ENCODE measurements around the gene ETFA. TPM values are rescaled to one million over a fixed set of nuclear protein-coding genes. Genes with fewer than 3 reads are reported as not detected.

ETFA gene
- polyA plus RNA-seq, 3 donors, result 167 to 177 (median 173) TPM

DNA sequence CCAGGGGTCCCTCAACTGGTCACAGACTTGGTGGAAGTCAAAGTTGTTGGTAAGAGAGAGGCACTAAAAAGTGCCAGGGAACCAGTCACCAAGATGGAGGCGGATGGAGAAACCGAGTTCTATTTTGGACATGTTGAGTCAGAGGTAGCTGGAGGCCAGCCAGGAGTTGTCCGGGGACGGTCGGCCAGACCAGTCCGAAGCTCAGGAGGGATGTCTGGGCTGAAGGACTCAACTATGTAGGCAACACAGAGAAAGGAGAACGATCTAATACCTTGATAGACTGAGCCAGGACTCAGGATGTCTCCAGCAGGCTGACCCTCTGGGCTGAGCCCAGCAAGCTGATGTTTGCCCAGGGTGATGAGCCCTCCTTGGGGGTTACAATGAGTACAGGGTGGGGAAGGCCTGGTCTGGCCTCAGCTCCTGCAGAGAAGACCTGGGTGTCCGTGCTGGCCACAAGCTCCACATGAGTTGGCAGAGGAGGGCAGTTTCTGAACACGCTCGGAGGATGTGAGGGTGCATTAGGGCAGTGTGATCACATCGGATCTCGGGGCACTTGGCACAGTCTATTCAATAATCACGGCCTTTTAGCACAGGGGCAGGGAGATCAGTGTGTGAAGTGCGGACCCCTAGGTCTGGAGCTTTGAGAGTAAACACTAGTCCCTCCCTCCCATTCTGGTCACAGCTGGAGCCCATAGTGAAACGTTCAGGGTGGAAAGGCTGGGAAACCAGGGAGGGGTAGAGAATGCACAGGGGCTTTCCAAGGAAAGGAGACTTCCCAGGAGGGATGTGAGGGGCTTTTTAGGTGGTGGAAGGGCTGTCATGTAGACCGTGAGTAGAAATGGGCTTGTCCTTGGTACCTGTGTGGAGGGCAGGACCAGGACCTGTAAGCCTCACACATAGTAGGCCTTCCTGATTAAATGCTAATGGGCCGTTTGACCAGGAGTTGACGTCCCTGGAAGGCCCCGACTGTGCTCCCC lies 111.9 kb downstream of the ETFA start:
- DNase-seq (ENCODE audit: low read depth in 3 of 3, low spot score in 2 of 3), result no peak

DNA sequence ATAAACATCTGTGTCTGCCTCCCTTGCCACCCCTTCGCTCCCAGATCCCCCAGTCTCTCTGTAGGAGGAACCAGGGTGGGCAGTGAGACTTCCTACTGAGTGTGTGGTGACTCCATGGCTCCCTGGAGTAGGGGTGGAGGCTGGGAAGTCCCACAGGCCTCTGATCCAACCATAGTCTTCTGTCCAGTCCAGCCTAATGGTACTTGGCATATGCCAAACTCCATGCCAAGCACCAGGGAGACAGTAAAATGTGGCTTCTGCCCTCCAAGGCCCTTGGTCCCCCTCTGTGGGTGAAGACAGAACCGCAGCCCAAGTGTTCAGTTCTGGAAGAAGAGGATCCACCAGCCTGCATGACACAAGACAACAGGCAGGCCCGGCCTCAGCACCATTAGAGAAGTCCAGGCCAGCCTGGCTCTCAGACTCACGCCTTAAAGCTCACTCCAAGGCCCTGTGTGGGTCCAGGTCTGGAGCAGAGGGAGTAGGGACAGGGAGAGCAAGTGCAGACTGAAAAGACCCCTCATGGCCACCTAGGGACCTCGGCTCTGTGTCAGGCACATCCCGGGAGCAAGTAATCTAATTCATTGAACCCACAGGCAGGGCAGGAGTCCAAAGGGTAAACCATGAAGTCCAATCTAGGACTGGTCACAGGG lies 112.7 kb downstream of the ETFA start:
- no peak for DNase-seq (ENCODE audit: low read depth in 3 of 3, low spot score in 2 of 3)

DNA sequence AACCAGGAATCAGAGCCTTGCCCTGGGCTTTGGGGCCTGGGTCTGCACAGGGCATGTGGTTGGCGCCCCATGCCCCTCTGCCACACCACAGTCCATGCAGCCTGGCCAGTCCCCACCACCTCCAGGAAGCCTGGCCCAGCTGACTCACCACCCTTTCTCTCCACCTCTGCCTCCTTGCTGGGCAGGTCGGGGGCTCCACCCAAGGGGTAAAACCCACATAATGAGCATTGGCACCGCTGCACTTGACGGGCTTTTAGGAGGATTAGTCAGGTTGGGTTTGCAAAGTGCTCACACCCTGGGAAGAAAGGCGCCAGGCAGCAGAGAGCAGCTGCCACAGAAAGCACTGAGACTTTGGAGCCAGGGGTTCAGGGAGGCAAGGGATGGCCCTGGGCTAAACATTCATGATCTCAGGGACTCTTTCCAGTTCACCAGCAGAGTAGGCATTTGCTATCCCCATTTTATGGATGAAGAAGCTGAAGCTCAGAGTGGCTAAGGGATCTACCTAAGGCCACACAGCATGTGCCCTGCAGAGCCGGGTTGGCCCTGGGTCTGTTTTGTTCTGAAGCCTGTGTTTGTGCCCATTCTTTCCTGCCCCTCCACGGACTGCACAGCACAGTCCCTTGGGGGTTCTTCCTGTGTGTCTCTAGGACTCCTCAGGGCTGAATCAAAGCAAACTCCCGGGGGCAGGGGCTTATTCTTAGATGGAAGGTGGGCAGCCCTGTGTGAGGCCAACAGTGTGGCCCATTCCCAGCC lies 113.4 kb downstream of the ETFA start:
- DNase-seq (ENCODE audit: low read depth in 3 of 3, low spot score in 2 of 3), result no peak

DNA sequence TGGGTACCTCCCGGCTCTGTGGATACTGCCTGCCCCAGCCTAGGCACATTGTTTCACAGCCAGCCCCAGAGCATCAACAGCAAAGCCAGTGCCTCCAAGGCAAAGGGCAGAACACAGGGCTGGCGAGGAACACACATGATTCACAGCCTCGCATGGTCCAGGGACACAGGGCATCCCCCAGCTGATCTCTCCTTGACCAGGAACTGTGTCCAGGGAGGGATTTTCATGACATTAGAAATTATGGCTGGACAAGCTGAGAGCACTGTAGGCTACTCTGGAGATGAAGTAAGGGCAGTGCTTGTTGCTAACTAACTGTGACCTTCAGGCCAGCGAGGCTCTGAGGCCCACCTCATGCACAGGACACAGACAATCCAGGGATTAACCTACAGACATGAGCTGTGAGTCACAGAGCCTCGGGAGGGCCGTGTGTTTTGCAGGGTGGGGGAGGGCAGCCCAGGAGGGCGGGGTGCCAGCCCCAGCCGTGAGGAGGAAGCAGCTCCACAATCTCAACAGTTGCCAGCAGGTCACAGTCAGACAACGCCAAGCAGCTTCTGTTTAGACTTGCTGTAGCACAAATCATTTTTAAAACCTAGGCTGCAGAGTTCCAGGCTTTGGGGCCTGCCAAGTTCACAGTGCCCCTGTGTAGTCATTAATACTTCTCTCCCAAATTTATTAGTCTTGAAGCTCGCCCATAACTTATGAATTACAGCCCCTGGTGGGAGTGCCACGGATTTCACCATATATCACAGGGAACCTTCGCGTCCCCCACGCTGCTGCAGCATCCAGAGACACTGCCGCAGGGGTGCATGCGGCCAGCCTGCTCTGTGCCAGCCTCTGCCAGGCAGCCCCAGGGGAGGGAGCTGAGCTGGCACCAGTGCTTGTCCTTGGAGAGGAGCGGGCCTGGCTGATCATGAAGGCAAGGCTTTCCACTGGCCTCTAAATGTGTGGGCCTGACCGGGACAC lies 114.7 kb downstream of the ETFA start:
- DNase-seq (ENCODE audit: low read depth in 3 of 3, low spot score in 2 of 3), result peak; percentile 47 to 61 (median 60)

DNA sequence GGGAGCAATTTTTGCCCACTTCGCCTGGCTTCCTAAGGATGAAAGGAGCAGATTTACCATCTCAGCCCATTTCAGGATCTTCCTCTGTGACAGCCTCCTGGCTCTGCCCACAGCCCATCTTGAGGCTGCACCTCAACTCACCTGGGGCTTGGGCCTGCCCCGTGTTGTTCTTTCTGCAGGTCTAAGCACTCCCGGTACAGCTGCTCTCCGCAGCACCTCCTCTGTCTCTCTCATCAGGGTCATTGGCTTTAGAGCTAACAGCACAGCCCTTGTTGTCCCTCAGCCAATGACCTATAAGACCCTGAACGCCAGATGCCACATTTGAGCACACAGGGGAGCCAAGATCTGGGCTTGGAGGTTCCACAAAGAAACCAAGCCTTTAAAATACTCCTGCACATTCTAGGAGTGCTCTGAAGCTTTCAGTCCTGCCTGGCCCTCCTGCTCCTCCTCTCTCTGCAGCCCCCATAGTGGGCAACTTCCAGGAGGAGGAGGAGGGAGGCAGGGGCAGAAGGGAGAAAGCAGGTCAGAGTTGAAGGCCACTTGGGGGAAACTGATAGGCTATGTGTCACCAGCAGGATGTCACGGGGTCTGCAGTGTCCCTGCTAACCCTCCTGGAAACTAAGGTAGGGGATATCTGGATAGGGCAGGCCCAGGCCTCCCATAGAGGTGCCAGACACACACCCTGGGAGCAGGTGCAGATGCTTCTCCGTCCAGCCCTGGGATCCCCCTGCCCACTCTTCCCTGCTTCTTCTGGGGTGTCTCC lies 115.6 kb downstream of the ETFA start:
- DNase-seq (ENCODE audit: low read depth in 3 of 3, low spot score in 2 of 3), result no peak

GRCh38 chr15:76193934-76194333 lies 117.3 kb downstream of the ETFA start:
- DNase-seq (ENCODE audit: low read depth in 3 of 3, low spot score in 2 of 3), result no peak

GRCh38 chr15:76192715-76193114 lies 118.6 kb downstream of the ETFA start:
- no peak for DNase-seq (ENCODE audit: low read depth in 3 of 3, low spot score in 2 of 3)

DNA sequence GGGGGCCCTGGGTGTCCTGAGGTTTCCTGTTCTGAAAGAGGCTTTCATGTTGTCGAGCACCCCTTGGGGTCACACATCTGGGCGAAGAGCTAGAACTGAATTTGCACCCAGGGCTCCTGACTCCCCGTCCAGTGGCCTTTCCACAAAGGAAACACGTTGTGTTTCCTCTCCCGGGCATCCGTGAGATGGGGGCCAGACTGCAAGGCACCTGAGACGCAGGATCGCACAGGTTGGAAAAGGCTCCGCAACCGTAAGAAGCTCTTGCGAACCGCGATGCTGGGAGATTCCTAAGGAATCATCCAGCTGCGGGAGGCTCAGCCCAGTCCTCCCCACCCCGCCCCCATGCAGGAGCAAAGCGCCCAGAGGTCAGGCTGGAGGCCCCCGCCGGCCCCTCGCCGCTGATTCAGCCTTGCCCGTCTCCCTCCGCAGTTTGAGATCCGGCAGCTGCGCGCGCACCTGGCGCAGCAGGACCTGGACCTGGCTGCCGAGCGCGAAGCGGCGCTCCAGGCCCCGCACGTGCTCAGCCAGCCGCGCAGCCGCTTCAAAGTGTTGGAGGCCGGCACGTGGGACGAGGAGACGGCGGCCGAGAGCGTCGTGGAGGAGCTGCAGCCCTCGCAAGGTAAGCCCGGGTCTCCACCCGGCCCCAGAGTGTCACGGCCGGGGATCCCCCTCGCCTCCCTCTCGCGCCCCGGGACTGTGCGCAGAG lies 119.6 kb downstream of the ETFA start:
- no peak for DNase-seq (ENCODE audit: low read depth in 3 of 3, low spot score in 2 of 3)

DNA sequence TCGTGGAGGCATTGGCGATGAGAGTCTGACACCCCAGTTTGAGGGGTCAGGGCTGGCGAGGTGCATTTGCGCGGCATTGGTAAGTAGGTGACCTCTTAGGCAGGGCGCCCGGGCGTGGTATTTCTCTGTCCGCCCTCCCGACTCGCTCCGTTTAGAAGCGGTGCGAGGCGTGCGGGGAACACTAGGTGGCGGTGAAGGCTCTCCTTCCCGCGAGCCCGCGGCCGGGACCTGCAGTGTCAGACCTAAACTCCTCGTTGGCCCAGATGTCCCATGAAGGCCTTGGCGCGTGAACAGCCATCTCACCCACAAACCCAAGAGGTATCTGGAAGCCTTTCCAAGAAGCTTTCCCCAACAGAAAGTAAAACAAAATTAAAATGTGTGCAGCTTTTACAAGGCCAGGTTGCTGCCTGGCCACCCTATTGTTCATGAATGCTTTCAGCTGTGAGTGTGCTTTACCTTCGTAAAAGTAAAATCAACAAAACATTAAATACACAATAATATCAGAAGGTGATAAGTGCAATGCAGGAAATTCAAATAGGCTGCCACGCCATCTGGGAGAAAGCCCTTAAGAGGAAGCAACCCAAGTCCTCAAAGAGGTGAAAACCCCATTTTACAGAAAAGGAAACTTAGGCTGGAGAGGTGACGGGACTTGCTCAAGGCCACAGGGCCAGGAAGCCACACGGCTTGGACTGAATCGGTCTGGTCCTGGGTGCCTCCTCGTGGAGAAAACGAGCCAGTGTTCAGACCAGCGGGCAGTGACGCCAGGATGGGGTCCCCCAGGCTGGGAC lies 120.3 kb downstream of the ETFA start:
- no peak for DNase-seq (ENCODE audit: low read depth in 3 of 3, low spot score in 2 of 3)

- no peak for DNase-seq (ENCODE audit: low read depth in 3 of 3, low spot score in 2 of 3)
Observed at GRCh38 chr15:76190070-76190564, 121.2 kb downstream of the ETFA start.

GRCh38 chr15:76189106-76189505 lies 122.2 kb downstream of the ETFA start:
- DNase-seq (ENCODE audit: low read depth in 3 of 3, low spot score in 2 of 3), result no peak

DNA sequence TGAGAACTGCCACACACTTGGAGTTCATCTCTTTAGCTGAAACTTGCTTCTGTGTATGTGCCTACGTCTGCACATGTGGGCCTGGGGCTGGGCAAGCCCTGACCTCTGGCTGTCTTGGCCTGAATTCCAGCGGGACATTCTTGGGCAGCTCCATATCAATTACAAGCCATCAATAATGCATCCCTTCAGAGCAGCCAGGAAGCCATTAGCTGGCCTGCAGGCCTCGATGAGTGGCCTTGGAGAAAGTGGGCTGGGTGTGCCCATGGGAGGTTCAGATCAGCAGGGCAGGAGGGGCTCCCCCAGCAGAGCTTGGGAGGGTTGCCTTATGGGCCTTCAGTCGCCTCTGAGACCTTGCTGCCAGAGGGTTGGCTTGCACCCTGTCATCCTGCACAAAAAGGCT lies 124.1 kb downstream of the ETFA start:
- no peak for DNase-seq (ENCODE audit: low read depth in 3 of 3, low spot score in 2 of 3)

GRCh38 chr15:76185716-76186115 lies 125.6 kb downstream of the ETFA start:
- no peak for DNase-seq (ENCODE audit: low read depth in 3 of 3, low spot score in 2 of 3)

DNA sequence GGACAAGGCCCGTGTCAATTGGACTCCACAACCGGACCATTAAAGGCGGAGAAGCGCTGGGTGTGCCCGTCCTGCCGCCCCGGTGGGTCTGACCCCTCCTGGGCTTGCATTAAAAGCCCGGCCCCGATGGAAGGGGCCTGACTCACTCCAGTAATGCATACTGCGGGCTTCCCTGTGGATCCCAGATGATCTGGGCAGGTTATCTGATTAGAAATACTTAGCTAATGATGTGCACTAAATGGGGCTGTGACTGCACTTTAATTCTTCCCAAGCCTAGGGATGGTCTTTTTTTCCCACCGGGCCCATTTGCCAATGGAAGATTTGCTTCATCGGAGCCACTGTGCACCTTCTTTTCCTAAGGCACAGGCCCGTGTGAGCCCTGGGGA lies 126.6 kb downstream of the ETFA start:
- DNase-seq (ENCODE audit: low read depth in 3 of 3, low spot score in 2 of 3), result no peak

GRCh38 chr15:76183930-76184649 lies 127.2 kb downstream of the ETFA start:
- no peak for DNase-seq (ENCODE audit: low read depth in 3 of 3, low spot score in 2 of 3)

DNA sequence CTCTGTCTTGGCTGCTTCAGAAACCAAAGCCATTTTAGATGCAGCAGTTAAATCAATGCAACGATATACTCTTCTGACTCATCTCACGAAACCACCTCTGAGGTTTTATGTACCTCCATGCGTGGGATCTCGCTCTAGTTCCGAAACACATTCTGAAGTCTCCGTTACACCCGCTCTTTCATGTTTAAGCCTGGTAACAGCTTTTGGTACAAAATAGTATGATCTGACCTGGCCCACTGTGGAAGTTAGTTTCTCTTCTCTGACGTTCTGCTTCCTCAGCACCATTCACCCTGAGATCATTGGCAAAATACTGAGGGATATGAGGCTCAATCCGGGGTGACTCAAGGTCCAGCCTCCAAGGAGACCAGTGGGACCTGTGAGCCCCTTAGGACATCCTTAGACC lies 129.6 kb downstream of the ETFA start:
- no peak for DNase-seq (ENCODE audit: low read depth in 3 of 3, low spot score in 2 of 3)

GRCh38 chr15:76180321-76180720 lies 130.9 kb downstream of the ETFA start:
- DNase-seq (ENCODE audit: low read depth in 3 of 3, low spot score in 2 of 3), result no peak

Measured in right renal cortex interstitium (tissue), 3 donors.